Ishikawa (cell line): ENCODE measurements around the gene DNAJC30.

Experiments used
- CEBPB ChIP-seq: IDR thresholded peaks from 2 replicates; pipeline ENCODE4 v1.6.1; 2012
- CREB1 ChIP-seq: IDR thresholded peaks from 2 replicates; pipeline ENCODE4 v1.6.1; 2012; ENCODE audit warnings: low read depth
- EGR1 ChIP-seq: IDR thresholded peaks from 2 replicates; pipeline ENCODE4 v1.6.1; 2012
- EP300 ChIP-seq: IDR thresholded peaks from 2 replicates; pipeline ENCODE4 v1.6.1; 2012; ENCODE audit warnings: borderline replicate concordance
- FOXM1 ChIP-seq: IDR thresholded peaks from 2 replicates; pipeline ENCODE4 v1.6.1; 2012; ENCODE audit warnings: low read depth, borderline replicate concordance
- NFIC ChIP-seq: IDR thresholded peaks from 2 replicates; pipeline ENCODE4 v1.6.1; 2012
- RAD21 ChIP-seq: IDR thresholded peaks from 2 replicates; pipeline ENCODE4 v1.6.1; 2012; ENCODE audit warnings: low read depth
- TAF1 ChIP-seq: IDR thresholded peaks from 2 replicates; pipeline ENCODE4 v1.6.1; 2012; ENCODE audit warnings: low read depth, mild to moderate bottlenecking
- TCF12 ChIP-seq: IDR thresholded peaks from 2 replicates; pipeline ENCODE4 v1.6.1; 2012; ENCODE audit warnings: low read depth
- TEAD4 ChIP-seq: IDR thresholded peaks from 2 replicates; pipeline ENCODE4 v1.6.1; 2012
- YY1 ChIP-seq: IDR thresholded peaks from 2 replicates; pipeline ENCODE4 v1.6.1; 2012; ENCODE audit warnings: low read depth
- ZBTB7A ChIP-seq: IDR thresholded peaks from 2 replicates; pipeline ENCODE4 v1.6.1; 2012; ENCODE audit warnings: low read depth
- TF ChIP-seq, protein P1 (sequence below): IDR thresholded peaks from 2 replicates; pipeline ENCODE4 v1.6.1; 2012
- TF ChIP-seq, protein P2 (sequence below): IDR thresholded peaks from 2 replicates; pipeline ENCODE4 v1.6.1; 2012
- TF ChIP-seq, protein P3 (sequence below): IDR thresholded peaks from 2 replicates; pipeline ENCODE4 v1.6.1; 2012; ENCODE audit warnings: low read depth, mild to moderate bottlenecking

Gene DNAJC30

DNA sequence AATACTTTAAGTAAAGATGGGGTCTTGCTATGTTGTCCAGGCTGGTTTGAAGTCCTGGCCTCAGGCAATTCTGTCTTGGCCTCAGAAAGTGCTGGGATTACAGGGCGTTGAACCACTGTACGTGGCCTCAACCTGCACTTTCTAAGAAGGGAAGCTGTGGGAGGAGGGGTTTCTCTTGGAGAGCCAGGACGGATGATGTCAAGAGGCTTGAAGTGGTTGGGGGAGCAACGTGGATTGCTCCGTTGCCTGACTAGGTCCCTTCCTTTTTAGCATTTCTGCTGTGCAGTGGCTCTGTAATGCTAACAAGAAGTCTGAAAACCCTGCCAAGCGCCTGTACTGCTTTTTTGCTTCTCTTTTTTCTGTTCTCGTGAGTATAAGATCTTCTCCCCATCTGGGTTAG is 7.4 kb upstream of the DNAJC30 start:
- TF ChIP-seq EGR1 (no peak), TCF12 (no peak), TEAD4 (no peak), RAD21 (no peak)

DNA sequence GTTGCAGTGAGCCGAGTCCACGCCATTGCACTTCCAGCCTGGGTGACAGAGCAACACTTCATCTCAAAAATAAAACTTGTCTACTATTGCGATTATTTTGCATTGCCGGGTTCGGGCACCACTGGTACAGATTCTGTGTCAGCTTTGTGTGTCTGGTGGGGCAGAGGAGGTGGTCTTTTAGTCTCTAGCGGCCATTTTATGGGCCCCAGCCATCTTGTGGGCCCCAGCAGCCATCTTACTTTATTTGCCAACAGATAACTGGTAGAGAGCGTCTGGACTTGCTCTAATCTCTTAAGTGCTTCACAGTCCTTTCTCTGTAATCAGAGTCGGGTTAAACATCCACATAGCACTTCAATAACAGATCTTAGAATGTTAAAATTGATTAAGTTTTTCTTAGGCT is 5.0 kb upstream of the DNAJC30 start:
- TF ChIP-seq YY1 (no peak), TEAD4 (no peak), ZBTB7A (no peak), EGR1 (no peak), TCF12 (no peak), TAF1 (no peak), CREB1 (no peak), NFIC (no peak), FOXM1 (no peak), RAD21 (no peak)
- TF ChIP-seq, protein P1, sequence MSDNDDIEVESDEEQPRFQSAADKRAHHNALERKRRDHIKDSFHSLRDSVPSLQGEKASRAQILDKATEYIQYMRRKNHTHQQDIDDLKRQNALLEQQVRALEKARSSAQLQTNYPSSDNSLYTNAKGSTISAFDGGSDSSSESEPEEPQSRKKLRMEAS = no peak

DNA sequence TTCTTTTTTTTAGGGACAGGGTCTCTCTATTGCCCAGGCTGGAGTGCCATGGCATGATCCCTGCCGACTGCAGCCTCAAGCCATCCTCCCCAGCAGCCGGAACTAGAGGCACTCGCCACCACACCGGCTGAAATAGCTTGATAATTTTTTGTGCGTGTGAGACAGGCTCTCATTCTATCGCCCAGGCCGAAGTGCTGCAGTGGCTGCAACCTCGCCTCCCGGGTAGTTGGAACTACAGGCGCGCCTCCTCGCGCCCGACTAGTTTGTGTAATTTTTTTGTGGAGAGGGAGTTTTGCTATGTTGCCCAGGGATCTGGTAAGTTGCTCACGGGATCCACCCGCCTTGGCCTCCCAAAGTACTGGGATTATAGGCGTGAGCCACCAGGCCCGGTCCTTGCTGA is 2.1 kb upstream of the DNAJC30 start:
- TF ChIP-seq, protein P1 = no peak
- no peak for TF ChIP-seq TAF1

DNA sequence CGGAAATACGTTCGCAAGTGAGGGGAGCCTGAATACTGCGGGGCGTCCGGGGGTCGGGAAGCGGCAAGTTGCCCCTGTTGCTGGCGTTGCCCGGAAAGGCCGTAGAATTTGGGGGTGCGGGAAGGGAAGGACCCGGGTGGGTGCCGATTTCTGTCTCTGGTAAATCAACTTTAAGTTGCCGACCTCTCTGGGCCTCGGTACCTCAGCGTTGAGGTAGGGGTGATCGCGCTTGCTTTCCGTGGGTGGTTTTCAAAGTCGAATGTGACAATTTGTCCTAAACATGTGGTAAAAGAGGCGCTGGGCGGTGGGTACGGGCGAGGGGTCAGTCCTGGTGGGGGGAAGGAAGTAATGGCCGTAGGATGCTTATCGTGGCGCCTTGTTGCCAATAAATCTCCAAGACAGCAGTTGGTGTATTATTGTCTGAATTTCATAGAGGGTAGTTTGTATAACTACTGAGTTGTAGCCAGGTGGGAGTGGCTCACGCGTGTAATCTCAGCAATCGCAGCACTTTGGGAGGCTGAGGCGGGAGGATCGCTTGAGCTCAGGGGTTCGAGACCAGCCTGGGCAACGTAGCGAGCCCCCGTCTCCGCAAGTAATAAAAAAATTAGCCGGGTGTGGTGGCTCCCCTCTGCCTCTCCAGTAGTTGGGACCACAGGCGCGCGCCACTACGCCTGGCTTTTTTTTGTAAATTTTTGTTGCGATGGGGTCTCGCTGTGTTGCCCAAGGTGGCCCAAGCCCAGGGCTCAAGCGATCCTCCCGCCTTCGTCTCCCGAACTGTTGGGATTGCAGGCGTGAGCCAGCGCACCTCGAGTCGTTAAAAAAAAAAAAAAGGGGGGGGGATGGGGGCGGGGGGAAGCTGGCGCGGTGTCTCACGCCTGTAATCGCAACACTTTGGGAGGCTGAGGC is 788 bp upstream of the DNAJC30 start:
- TF ChIP-seq, protein P2, sequence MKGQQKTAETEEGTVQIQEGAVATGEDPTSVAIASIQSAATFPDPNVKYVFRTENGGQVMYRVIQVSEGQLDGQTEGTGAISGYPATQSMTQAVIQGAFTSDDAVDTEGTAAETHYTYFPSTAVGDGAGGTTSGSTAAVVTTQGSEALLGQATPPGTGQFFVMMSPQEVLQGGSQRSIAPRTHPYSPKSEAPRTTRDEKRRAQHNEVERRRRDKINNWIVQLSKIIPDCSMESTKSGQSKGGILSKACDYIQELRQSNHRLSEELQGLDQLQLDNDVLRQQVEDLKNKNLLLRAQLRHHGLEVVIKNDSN = no peak
- TF ChIP-seq CEBPB (no peak), FOXM1 (no peak), TEAD4 (no peak), RAD21 (no peak)
- TF ChIP-seq, protein P1 = no peak

DNA sequence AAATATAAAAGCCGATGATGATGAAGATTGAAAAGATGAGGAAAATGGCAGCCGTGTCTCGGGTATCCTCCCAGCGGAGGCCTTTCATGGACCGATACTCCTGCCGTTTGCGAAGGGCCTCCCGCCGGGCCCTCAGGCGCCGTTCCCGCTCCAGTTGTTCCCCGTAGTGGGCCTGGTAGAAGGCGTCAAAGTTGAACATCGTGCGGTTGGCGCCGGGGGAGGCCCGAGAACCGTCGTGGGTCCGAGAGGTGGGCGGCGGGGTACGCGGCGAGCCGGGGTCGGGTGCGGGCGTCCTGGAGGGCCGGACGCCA is 553 bp downstream of the DNAJC30 start:
- TF ChIP-seq RAD21 = no peak
- TF ChIP-seq EGR1 = no peak
- TF ChIP-seq, protein P1 = no peak
- TF ChIP-seq FOXM1 = no peak
- TF ChIP-seq NFIC = no peak
- no peak for TF ChIP-seq ZBTB7A
- TF ChIP-seq, protein P3, sequence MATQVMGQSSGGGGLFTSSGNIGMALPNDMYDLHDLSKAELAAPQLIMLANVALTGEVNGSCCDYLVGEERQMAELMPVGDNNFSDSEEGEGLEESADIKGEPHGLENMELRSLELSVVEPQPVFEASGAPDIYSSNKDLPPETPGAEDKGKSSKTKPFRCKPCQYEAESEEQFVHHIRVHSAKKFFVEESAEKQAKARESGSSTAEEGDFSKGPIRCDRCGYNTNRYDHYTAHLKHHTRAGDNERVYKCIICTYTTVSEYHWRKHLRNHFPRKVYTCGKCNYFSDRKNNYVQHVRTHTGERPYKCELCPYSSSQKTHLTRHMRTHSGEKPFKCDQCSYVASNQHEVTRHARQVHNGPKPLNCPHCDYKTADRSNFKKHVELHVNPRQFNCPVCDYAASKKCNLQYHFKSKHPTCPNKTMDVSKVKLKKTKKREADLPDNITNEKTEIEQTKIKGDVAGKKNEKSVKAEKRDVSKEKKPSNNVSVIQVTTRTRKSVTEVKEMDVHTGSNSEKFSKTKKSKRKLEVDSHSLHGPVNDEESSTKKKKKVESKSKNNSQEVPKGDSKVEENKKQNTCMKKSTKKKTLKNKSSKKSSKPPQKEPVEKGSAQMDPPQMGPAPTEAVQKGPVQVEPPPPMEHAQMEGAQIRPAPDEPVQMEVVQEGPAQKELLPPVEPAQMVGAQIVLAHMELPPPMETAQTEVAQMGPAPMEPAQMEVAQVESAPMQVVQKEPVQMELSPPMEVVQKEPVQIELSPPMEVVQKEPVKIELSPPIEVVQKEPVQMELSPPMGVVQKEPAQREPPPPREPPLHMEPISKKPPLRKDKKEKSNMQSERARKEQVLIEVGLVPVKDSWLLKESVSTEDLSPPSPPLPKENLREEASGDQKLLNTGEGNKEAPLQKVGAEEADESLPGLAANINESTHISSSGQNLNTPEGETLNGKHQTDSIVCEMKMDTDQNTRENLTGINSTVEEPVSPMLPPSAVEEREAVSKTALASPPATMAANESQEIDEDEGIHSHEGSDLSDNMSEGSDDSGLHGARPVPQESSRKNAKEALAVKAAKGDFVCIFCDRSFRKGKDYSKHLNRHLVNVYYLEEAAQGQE = no peak
- TF ChIP-seq TEAD4 = no peak
- no peak for TF ChIP-seq TAF1
- TF ChIP-seq, protein P2 = no peak
- no peak for TF ChIP-seq YY1
- no peak for TF ChIP-seq EP300

DNA sequence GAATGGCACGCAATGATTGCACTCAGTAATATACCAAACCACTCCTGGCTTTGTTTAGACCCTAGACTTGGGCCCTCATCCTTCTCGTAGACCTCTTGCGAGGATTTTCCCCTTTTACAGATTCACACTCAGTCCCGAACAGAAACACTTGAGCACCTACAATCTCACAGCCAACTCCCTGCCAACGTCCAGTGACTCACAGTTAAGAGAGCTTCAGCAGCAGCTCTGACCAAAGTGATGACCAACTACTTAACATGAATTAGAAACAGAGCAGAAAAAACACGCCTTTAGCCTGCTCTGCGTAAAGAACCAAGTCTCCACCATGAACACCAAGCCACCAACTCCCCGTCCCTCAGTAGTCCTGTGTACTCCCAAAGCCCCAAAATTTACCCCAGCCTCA is 2.2 kb downstream of the DNAJC30 start:
- TF ChIP-seq TCF12 = no peak
- TF ChIP-seq NFIC = no peak
- TF ChIP-seq, protein P3 = no peak
- TF ChIP-seq EGR1 = no peak
- no peak for TF ChIP-seq EP300
- TF ChIP-seq YY1 = no peak
- no peak for TF ChIP-seq CEBPB
- no peak for TF ChIP-seq CREB1
- TF ChIP-seq TEAD4 = no peak
- TF ChIP-seq FOXM1 = no peak
- no peak for TF ChIP-seq RAD21
- TF ChIP-seq, protein P2 = no peak
- TF ChIP-seq ZBTB7A = no peak
- TF ChIP-seq TAF1 = no peak
- TF ChIP-seq, protein P1 = no peak
